Measurements from ENCODE around the gene USP6NL. TPM values are rescaled to one million over a fixed set of nuclear protein-coding genes. Genes with fewer than 3 reads are reported as not detected.

The USP6NL gene
- total RNA-seq (2013): 10.3 TPM
- 1 to 10 TPM; 5.5 to 7.7 (median 6.7) TPM for polyA plus RNA-seq
- polyA minus RNA-seq: 4.7 and 7.5 TPM in 2 replicates
- total RNA-seq: 17.9 to 43.8 (median 26.6) reads per million in 11 experiments

DNA sequence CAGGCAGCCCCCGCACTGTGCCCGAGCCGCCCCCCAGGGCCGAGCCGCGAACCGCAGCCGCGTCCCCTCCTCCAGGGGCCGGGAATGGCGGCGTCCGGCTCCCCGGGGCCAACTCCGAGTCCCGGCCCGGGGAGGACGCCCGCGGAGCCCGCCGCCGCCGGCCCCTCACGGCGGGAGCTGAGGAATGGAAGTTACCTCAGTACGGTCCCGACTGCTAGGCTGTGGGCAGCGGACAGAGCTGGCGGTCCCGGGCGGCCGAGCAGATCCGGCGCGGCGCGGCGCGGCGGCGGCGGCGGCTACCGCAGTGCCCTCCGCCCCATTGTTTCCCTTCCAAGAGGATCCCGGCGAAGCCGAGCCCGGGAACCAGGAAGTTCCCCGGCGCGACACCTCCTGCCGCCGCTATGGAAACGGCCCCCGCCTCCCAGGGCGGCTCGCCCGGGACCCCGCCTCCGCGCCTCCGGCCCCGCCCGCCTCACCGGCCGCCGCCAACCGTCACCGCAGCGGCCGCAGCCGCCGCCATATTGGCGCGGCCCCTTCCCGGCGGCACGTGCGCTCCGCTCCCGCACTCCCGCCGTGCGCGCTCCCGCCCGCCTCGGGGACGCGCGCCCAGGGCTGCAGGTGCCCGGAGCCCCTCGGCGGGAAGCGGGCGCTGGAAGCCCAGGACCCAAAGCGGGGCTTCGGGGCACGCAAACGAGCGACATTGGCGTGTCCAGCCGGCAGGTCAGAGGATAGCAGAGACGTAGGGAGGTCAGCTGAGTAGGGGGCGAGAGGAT is at the start of gene USP6NL:
Gene USP6NL, minus strand, starts transcription at position 403 of the 773 bp plus-strand sequence. CDS start 14,016 bp downstream, outside the sequence.
- Mint-ChIP-seq H3K27ac (peak within 1 kb of the TSS; percentile 73 to 93 (median 84)), H3K27me3 (ENCODE audit: low read depth in 3 of 3) (peaks cover 2 to 4% (median 2%) of the 10 kb centered on the region in 3 donors), H3K4me3 (peak within 1 kb of the TSS; percentile 90 to 95), H3K4me1 (peaks cover 33% of the 10 kb centered on the region), H3K36me3 (no peaks in the 10 kb centered on the region), H3K9me3 (peaks cover 0 to 2% (median 0%) of the 10 kb centered on the region in 7 donors)
- no peaks in the 10 kb centered on the region for H3K36me3 ChIP-seq (replicated peaks in 1 of 2; ENCODE audit: control insufficient read depth in 1 of 2, insufficient read depth in 2 of 2, low read length in 2 of 2)
- intact Hi-C loops (cut with micrococcal nuclease): loop anchor here in 1 of 2 donors (10.0 kb wide), 2 partner anchors 87 to 133 kb away; partner anchors contain the start of gene ECHDC3
- TF ChIP-seq, protein P1, sequence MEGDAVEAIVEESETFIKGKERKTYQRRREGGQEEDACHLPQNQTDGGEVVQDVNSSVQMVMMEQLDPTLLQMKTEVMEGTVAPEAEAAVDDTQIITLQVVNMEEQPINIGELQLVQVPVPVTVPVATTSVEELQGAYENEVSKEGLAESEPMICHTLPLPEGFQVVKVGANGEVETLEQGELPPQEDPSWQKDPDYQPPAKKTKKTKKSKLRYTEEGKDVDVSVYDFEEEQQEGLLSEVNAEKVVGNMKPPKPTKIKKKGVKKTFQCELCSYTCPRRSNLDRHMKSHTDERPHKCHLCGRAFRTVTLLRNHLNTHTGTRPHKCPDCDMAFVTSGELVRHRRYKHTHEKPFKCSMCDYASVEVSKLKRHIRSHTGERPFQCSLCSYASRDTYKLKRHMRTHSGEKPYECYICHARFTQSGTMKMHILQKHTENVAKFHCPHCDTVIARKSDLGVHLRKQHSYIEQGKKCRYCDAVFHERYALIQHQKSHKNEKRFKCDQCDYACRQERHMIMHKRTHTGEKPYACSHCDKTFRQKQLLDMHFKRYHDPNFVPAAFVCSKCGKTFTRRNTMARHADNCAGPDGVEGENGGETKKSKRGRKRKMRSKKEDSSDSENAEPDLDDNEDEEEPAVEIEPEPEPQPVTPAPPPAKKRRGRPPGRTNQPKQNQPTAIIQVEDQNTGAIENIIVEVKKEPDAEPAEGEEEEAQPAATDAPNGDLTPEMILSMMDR (IDR thresholded peaks at IDR 0.05): no peak
- peak within 1 kb of the TSS; percentile 90 for H3K4me2 ChIP-seq (replicated peaks; ENCODE audit: extremely low read depth, low read length, poor library complexity, severe bottlenecking)
- peak within 1 kb of the TSS; percentile 42 to 73 for H3K27ac ChIP-seq (ENCODE audit: low read depth in 1 of 2, low read length in 2 of 2)
- no peaks in the 10 kb centered on the region for H3K27me3 ChIP-seq (ENCODE audit: control insufficient read depth in 2 of 2, insufficient read depth in 2 of 2, low read length in 2 of 2)
- peak; percentile 62 to 79 (median 79) for DNase-seq
- peaks cover 0 to 4% of the 10 kb centered on the region in 2 donors for H3K9me3 ChIP-seq (replicated peaks in 1 of 2; ENCODE audit: control insufficient read depth in 1 of 2, insufficient read depth in 1 of 2, low read length in 2 of 2)
- peak within 1 kb of the TSS; percentile 66 to 82 (median 77) for H3K4me3 ChIP-seq (replicated peaks in 1 of 3; ENCODE audit: low read depth in 2 of 3, low read length in 3 of 3)
- H2AFZ ChIP-seq (ENCODE audit: insufficient read depth, low read depth, low read length, poor library complexity, severe bottlenecking): peak within 1 kb of the TSS; percentile 84
- peaks cover 3% of the 10 kb centered on the region for H4K20me1 ChIP-seq (ENCODE audit: insufficient read depth, low read length)
- H3K79me2 ChIP-seq (ENCODE audit: insufficient read depth, low read length): peaks cover 42% of the 10 kb centered on the region
- H3K9ac ChIP-seq (ENCODE audit: insufficient read depth, low read length, poor library complexity, severe bottlenecking): peak within 1 kb of the TSS; percentile 79
- WGBS (ENCODE audit: insufficient coverage): under 1% methylated on average over 98 of the region's 107 CpGs
- H3K4me1 ChIP-seq (ENCODE audit: control insufficient read depth in 1 of 2, insufficient read depth in 2 of 2, low read length in 2 of 2): peaks cover 20 to 22% of the 10 kb centered on the region in 2 donors

DNA sequence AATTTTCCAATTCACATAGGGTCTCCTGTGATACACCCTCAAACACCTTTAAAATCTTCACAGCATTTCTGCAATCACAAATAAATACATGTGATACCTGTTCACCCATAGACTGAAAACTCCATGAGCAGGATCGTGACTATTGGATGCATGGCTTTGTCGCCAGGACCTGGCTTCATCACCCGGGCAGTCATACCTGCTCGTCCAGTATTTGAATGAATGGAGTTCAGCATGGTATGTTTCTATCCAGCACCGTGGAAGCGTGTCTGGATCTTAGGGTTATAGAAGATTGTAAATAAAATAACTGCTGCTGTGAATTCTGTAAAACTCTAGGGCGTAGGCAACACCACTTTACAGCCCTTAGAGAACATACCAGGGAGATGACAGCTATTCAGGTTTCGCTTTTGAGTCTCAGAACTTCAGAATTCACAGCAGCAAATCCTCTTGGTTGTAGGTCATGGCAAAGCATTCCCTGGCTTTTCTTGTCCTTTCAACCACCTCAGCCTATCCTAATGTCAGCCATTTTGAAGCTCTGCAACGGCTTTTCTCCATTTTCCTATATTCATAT is 47.4 kb upstream of the USP6NL start:
- H2AFZ ChIP-seq (ENCODE audit: insufficient read depth, low read depth, low read length, poor library complexity, severe bottlenecking): no peak overlapping the region
- H3K36me3 ChIP-seq (replicated peaks in 1 of 2; ENCODE audit: control insufficient read depth in 1 of 2, insufficient read depth in 2 of 2, low read length in 2 of 2): no peaks in the 10 kb centered on the region
- no peaks in the 10 kb centered on the region for H3K79me2 ChIP-seq (ENCODE audit: insufficient read depth, low read length)
- TF ChIP-seq, protein P1 (IDR thresholded peaks at IDR 0.05): no peak
- WGBS (ENCODE audit: insufficient coverage): 100% methylated on average over 1 of the region's 9 CpGs
- peaks cover 0 to 5% (median 0%) of the 10 kb centered on the region in 7 donors for H3K9me3 Mint-ChIP-seq
- H3K36me3 Mint-ChIP-seq: no peaks in the 10 kb centered on the region
- peaks cover 9 to 18% of the 10 kb centered on the region in 2 donors for H3K4me1 ChIP-seq (ENCODE audit: control insufficient read depth in 1 of 2, insufficient read depth in 2 of 2, low read length in 2 of 2)
- no peaks in the 10 kb centered on the region for H3K9me3 ChIP-seq (replicated peaks in 1 of 2; ENCODE audit: control insufficient read depth in 1 of 2, insufficient read depth in 1 of 2, low read length in 2 of 2)
- no peak overlapping the region for H3K4me3 Mint-ChIP-seq
- DNase-seq: no peak
- no peak overlapping the region for H3K9ac ChIP-seq (ENCODE audit: insufficient read depth, low read length, poor library complexity, severe bottlenecking)
- H3K27me3 ChIP-seq (ENCODE audit: control insufficient read depth in 2 of 2, insufficient read depth in 2 of 2, low read length in 2 of 2): no peaks in the 10 kb centered on the region
- H3K27ac Mint-ChIP-seq: no peak overlapping the region
- intact Hi-C loops (cut with micrococcal nuclease): no loop called here
- H3K4me2 ChIP-seq (replicated peaks; ENCODE audit: extremely low read depth, low read length, poor library complexity, severe bottlenecking): no peak overlapping the region
- H3K4me1 Mint-ChIP-seq: peaks cover 25% of the 10 kb centered on the region
- H3K27ac ChIP-seq (ENCODE audit: low read depth in 1 of 2, low read length in 2 of 2): no peak overlapping the region
- H3K4me3 ChIP-seq (replicated peaks in 1 of 3; ENCODE audit: low read depth in 2 of 3, low read length in 3 of 3): no peak overlapping the region
- peaks cover 2 to 7% (median 6%) of the 10 kb centered on the region in 3 donors for H3K27me3 Mint-ChIP-seq (ENCODE audit: low read depth in 3 of 3)
- no peaks in the 10 kb centered on the region for H4K20me1 ChIP-seq (ENCODE audit: insufficient read depth, low read length)

All from CD14-positive monocyte (primary cell).